HG03135 (cell line): ENCODE measurements around the gene PDZD2.
"Not testable (repeated sequence)": the region's sequence is repeated elsewhere in the genome, so short reads cannot be mapped to it uniquely, and the experiment has no call there.

Experiments used
- ATAC-seq: cut with Tn5 transposase; IDR thresholded peaks from one replicate; pipeline ENCODE4 v1.9.1; 2021; ENCODE audit warnings: mild to moderate bottlenecking, moderate library complexity; ENCODE audit not compliant: unreplicated experiment

The PDZD2 gene

DNA sequence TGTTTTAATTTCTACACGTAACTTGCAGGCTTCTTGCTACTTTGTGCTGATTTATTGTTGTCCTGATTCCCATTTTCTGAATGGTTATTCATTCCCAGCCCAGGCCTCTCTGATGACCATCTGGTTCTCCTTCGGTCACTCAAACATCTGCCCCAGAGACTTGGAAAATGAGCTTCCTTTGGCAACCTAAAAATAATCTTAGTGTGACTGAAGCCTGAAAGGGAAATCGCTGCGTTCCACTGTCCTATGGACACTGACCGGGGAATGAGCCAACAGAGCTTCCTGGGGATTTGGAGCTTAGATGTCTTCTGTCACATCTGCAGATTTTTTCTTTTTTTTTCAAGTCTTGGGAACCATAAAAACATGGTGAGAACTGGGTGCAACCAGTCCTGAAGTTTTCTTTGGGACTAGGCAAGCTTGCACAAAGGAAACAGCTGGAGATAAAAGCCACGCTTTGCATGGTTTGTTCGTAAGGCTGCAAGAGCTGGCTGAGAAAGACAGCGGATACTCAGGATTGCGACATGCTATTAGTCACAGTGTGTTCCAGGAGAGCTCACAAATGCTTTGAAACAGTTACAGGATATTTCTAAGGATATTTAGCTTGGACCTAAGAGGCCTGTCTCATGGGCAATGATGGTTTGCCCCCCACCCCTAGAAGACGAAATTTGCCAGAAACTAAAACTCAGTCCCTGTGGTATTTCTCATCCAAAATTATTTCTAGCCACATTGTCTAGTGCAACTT is 389.0 kb downstream of the PDZD2 start:
- no peak for ATAC-seq

- no peak for ATAC-seq
Measured at GRCh38 chr5:32029261-32029660, 390.3 kb downstream of the PDZD2 start.

GRCh38 chr5:32029781-32030180 is 390.9 kb downstream of the PDZD2 start:
- no peak for ATAC-seq

GRCh38 chr5:32030222-32030621 is 391.3 kb downstream of the PDZD2 start:
- ATAC-seq = no peak

DNA sequence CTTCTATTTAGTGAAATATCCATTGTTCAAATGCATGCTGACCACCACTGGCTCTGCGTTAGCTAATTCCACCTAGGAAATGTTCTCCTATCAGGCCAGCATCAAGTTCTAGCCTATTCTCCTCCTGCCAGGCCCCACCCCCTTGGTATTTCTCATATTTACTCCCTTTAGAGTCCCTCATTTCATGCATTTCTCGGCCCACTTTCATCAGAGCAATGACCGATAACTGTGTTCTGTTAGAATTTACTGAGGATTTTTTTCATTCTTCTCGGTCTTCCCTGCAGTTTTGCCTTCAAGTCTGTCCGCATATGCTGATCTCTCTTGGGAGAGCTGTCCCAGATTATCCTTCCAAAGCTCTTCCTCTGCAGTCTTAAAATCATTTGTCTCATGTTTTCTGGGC is 391.8 kb downstream of the PDZD2 start:
- no peak for ATAC-seq

- no peak for ATAC-seq
Measured at GRCh38 chr5:32031089-32031488, 392.2 kb downstream of the PDZD2 start.

GRCh38 chr5:32038523-32038922 is 399.6 kb downstream of the PDZD2 start:
- ATAC-seq = no peak

- ATAC-seq = not testable (repeated sequence)
Measured at GRCh38 chr5:32039133-32039532, 400.2 kb downstream of the PDZD2 start.

DNA sequence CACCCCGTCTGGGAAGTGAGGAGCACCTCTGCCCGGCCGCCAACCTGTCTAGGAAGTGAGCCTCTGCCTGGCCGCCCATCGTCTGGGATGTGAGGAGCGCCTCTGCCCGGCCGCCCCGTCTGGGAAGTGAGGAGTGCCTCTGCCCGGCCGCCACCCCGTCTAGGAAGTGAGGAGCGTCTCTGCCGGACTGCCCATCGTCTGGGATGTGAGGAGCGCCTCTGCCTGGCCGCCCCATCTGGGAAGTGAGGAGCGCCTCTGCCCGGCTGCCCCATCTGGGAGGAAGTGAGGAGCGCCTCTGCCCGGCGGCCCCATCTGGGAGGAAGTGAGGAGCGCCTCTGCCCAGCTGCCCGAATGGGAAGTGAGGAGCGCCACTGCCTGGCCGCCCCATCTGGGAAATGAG is 400.7 kb downstream of the PDZD2 start:
- not testable (repeated sequence) for ATAC-seq

- ATAC-seq = not testable (repeated sequence)
Measured at GRCh38 chr5:32040181-32040695, 401.3 kb downstream of the PDZD2 start.

DNA sequence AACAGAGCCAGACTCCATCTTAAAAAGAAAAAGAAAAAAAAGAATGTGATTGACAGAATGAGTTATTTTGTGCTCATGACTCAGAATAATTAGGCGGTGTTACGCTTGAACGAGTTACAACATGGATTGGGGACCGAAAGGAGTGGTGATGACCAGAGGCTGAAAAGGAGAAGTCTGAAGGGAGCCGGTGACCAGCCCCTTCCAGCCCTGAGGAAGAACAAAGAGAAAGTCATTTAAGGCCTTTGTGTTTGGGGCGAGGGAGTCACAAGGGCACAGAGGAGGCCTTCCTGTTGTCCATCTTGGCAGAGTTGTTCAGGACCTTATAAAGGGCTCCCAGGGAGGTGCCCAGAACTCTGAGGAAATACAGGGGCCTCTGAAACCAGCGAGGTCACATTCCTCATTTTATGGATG is 403.6 kb downstream of the PDZD2 start:
- ATAC-seq = no peak

- no peak for ATAC-seq
Measured at GRCh38 chr5:32043105-32043504, 404.2 kb downstream of the PDZD2 start.

DNA sequence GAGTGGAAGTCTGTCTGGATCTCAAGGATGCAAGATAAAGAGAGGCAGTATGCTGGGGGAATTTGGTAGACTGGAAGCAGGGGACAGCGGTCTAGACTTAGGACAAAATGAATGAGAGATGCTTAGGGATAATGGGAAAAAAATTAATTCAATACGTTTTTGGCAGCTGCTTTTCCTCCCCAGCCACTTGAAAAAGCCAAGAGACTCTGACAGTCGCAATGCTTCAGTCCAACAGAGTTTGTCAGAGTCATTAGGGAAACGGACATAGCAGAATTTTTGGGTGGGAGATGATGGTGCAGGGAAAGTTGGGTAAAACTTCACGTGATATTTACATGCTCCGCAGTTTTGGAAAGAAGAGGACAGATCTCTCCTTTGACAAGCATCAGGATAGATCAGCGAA is 405.5 kb downstream of the PDZD2 start:
- no peak for ATAC-seq

DNA sequence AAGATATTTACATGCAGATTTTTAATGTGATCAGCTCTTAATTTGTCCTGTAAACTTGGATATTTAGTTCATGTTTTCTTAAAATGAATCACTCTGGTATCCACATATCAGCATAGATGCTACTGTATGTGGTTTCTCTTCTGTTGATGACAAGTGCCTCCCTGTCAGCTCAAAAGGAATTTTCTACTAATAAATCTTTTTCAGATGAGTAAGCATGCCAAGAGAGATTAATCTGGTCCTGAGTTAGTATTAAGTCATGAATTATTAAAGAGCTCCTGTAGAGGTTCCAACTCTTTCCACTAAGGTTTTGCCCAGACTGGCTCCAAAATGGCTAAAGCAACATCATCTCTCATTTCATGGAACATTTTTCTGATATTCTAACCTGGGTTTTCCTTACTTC is 406.0 kb downstream of the PDZD2 start:
- ATAC-seq = no peak

DNA sequence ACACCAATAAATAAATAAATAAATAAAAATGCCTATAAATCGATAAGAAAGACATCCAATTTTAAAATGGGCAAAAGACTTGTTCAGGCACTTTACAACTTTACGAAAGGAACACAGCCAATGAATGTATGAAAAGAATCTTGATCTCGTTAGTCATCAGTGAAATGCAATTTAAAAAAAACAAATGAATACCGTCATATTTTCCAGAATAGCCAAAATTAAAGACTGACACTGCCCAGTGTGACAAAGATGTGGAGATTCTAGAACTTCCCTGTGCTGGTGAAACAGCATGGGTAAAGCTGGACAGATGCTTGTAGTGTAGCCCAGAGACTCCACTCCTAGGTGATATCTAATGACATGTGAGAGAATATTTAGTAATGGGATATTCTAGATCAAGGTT is 408.1 kb downstream of the PDZD2 start:
- ATAC-seq = no peak

DNA sequence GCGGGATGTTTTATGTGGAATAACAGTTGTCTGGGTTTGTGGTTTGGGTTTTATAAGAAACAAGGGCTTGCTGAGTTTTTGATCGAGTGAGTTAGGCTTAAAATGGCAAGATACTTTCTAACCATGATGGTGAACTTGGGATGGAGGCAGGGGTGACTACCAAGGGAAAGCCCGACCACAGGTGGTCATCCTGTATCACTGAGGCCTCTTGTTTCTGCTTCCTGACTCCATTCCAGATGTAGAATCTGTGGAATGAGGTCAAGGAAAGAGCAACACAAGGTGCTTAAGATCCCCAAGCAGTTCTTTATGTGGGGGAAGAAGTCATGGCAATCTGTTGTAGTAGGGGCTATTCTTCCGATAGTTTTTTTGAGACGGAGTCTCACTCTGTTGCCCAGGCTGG is 412.9 kb downstream of the PDZD2 start:
- no peak for ATAC-seq

DNA sequence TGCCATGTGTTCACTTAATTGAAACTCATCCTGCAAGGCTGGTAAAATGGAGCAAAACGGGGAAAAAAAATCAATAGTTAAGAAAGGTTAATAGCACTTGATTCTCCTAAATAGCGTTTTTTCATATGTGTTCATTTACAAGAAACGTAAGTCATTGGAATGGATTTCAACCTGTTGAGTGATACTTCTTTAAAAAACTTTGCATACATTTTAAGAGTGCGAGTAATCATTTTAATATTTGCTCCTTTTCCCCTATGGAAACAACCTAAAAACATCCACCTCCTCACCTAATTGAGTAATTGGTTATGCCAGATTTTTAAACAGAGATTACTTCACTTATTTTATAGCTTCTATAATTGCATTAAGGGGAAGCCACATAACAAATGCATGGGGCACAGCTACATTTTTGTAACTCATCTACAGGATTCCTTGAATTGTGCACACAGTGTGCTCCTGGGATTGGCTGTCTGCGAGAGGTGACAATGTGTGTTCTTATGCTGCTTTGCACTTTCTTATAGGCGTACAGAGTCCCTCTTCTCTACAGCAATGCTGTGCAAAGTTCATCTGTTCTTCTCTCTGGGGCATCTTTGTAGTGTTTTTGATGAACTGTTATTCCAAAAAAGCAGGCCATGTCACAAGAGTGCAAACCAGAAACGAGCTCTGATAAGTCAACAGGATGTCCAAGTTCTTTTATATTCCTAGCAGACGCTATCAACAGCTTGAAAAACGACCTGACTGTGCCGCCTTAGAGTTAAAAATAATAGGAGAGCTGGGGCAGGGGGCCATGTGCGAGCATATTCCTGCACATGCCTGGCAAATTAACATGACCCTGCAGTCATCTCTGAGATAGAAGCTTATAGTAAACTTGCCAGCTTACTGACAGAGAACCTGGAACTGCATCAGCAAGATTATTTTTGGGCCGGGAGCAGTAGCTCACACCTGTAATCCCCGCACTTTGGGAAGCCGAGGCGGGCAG is 417.2 kb downstream of the PDZD2 start:
- ATAC-seq = no peak

DNA sequence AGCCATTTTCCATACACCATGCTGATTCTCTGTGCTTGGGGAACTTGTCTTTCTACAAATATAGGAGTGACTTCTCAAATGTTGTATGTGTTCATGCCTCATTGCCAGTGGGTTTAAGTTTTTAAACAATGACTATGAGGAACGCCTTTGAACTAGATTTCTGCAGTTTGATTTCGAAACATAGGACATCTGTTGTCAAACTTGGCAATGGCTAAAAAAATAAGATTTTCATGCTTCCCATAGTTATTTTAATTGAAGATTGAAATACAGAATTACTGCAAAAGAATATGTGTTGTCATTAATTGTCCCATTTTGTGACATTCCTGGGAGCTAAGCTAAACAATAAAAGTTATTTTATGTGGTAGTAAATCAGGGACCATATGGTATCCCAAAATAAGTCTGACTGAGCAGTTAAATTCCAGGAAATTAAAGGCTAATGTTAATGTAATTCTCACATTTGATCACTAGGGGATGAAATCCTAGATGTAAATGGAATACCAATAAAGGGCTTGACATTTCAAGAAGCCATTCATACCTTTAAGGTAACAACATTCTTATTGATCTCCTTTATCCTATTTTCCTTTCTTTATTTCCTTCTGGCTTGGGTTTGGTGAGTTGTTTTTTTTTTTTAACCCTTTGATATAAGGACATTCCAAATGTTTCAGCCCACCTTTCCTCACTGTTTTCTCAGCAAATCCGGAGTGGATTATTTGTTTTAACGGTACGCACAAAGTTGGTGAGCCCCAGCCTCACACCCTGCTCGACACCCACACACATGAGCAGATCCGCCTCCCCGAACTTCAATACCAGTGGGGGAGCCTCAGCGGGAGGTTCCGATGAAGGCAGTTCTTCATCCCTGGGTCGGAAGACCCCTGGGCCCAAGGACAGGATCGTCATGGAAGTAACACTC is 418.5 kb downstream of the PDZD2 start:
- no peak for ATAC-seq

- no peak for ATAC-seq
Measured at GRCh38 chr5:32058101-32058500, 419.2 kb downstream of the PDZD2 start.

- ATAC-seq = no peak
Measured at GRCh38 chr5:32058997-32059396, 420.1 kb downstream of the PDZD2 start.
